Endometrium (tissue), 2 donors: ENCODE measurements around the gene KRTAP10-2.

Experiments used
- FAIRE-seq: peaks from 2 replicates; lab custom pipeline; 2012; peaks lifted over from hg19 to GRCh38; lab: Jason Lieb, UNC
- donor health status: control.
- donor health status: control.

The KRTAP10-2 gene

DNA sequence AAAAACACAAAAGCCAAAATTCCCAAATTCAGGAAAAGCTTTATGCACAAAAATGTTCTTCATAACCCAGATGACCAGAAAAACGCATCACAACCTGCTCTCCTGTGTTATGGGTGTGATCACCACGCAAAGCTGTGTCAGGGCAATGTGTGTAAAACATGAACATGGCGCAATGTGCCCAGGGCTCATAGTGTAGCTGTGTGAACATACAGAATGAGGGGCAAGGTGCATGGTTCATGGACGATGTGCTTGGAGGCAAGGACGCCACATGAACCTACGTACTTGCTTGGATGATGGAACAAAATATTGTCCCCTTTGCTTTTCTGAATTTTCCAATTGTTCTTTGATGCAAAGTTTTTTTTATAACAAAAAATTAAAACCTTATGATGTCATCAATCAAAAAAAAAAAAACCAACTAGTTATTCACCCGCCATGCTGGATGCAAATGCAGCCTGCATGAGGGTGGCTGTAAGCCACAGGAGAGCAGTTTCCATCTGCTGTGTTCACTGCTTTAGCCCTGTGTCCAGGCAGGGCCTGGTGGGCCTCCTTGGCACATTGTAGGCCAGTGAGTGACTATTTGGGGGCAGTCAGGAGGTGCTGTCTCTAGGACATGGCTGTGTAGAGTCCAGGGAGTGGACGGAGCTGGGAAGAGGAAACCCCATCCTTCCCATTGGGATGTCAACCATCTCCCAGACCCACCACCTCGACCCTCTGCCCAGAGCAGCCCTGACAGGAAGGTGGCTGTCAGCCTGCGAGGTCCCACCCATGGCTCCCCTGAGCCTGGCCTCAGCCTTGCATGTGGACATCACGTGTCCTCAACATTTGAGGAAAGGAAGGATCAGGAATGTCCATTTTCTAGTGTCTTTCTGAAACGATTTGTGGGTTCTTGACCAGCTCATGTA is 25.0 kb downstream of the KRTAP10-2 start:
- no peak for FAIRE-seq

- FAIRE-seq = no peak
These were observed 25.8 kb downstream of the KRTAP10-2 start for GRCh38 chr21:44525391-44526095.

DNA sequence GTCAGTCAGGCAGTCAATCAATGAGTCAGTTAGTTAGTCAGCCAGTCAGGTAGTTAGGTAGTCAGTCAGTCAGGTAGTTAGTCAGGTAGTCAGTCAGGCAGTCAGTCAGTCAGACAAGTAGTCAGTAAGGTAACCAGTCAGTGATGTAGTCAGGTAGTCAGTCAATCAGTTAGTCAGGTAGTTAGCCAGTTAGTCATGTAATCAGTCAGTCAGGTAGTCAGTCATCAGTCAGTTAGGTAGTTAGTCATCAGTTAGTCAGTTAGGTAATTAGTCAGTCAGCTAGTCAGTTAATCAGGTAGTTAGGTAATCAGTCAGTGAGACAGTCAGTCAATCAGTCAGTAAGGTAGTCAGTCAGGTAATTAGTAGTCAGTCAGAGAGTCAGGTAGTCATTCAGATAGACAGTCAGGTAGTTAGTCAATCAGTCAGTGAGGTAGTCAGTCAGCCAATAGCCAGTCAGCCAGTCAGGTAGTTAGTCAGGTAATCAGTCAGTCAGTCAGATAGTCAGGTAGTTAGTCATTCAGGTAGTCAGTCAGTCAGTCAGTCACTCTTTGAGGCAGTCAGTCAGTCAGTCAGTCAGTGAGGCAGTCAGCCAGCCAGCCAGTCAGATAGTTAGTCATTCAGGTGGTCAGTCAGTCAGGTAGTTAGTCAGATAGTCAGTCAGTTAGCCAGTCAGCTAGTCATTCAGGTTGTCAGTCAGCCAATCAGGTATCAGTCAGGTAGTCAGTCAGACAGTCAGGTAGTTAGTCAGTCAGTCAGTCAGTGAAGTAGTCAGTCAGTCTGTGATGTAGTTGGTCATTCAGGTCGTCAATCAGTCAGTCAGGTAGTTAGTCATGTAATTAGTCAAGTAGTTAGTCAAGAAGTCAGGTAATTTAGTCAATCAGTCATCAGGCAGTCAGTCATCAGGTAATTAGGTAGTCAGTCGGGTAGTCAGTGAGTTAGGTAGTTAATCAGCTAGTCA is 26.6 kb downstream of the KRTAP10-2 start:
- no peak for FAIRE-seq

DNA sequence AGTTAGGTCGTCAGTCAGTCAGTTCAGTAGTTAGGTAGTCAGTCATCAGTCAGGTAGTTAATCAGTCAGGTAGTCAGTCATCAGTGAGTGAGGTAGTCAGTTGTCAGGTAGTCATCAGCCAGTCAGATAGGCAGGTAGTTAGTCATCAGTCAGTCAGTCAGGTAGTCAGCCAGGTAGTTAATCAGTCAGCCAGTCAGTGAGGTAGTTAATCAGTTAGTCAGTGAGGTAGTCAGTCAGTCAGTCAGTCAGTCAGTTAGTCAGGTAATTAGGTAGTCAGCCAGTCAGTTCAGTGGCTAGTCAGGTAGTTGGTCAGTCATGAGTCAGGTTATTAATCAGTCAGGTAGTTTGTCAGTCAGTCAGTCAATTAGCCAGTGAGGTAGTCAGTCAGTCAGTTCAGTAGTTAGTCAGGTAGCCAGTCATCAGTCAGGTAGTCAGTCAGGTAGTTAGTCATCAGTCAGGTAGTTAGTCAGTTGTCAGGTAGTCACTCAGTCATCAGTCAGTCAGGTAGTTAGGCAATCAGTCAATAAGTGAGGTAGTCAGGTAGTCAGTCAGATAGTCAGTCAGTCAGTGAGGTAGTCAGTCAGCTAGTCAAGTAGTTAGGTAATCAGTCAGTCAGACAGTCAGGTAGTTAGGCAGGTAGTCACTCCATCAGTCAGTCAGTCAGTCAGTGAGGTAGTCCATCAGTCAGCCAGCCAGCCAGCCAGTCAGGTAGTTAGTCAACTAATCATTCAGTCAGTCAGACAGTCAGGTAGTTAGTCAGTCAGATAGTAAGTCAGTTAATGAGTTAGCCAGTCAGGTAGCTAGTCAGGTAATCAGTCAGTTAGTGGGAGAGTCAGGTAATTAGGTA is 27.5 kb downstream of the KRTAP10-2 start:
- FAIRE-seq = no peak

DNA sequence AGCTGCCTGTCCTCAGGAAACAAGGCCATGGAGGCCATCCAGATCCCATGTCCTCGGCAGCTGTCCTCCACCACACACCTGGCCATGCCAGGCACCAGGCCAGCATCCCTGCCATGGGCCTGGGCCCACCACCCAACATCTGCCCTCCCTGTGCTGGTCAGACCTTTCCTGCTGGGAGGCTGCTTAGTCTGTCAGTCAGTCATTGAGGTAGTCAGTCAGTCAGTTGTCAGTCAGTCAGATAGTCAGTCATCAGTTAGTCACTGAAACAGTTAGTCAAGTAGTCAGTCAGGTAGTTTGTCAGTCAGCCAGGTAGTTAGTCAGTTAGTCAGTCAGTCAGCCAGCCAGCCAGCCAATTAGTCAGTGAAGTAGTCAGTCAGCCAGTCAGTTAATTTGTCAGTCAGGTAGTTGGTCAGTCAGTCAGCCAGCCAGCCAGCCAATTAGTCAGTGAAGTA is 28.5 kb downstream of the KRTAP10-2 start:
- FAIRE-seq = no peak

GRCh38 chr21:44521928-44522752 is 29.2 kb downstream of the KRTAP10-2 start:
- FAIRE-seq = no peak

DNA sequence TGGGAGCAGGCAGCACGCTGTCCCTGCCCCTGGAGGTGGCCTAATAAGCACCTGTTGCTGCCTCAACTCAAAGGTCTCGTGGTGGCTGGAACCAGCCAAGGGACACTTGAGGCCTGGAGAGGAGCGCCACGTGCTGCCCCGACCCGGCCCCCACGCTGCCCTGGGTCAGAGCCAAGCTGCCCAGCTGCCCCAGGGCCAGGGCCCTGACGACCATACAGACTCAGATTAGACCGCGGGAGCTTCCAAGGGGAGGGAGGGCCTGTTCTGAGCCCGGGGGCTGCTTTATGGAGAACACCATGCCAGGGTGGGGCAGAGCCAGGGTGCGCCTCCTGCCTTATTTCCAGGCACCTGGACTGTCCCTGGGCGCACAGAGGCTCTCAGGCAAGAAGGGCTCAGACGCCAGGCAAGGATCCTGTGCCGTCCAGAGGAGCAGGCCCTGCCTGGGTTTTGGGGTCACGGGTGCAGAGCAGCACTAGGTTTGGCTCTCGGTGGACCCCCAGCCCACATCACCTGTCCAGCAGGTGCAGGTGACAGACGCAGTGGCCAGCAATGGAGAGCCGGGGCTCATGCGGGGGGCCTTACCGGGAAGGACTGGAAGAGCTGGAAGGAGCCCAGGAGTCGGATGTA is 29.9 kb downstream of the KRTAP10-2 start:
- FAIRE-seq = no peak

GRCh38 chr21:44520326-44521300 is 30.7 kb downstream of the KRTAP10-2 start:
- FAIRE-seq = no peak

GRCh38 chr21:44519346-44520325 is 31.7 kb downstream of the KRTAP10-2 start:
- no peak for FAIRE-seq

GRCh38 chr21:44518686-44519085 is 32.6 kb downstream of the KRTAP10-2 start:
- FAIRE-seq = no peak

GRCh38 chr21:44517175-44517899 is 34.0 kb downstream of the KRTAP10-2 start:
- no peak for FAIRE-seq

- no peak for FAIRE-seq
These were observed 34.5 kb downstream of the KRTAP10-2 start for GRCh38 chr21:44516828-44517174.

- no peak for FAIRE-seq
These were observed 35.0 kb downstream of the KRTAP10-2 start for GRCh38 chr21:44516342-44516741.

DNA sequence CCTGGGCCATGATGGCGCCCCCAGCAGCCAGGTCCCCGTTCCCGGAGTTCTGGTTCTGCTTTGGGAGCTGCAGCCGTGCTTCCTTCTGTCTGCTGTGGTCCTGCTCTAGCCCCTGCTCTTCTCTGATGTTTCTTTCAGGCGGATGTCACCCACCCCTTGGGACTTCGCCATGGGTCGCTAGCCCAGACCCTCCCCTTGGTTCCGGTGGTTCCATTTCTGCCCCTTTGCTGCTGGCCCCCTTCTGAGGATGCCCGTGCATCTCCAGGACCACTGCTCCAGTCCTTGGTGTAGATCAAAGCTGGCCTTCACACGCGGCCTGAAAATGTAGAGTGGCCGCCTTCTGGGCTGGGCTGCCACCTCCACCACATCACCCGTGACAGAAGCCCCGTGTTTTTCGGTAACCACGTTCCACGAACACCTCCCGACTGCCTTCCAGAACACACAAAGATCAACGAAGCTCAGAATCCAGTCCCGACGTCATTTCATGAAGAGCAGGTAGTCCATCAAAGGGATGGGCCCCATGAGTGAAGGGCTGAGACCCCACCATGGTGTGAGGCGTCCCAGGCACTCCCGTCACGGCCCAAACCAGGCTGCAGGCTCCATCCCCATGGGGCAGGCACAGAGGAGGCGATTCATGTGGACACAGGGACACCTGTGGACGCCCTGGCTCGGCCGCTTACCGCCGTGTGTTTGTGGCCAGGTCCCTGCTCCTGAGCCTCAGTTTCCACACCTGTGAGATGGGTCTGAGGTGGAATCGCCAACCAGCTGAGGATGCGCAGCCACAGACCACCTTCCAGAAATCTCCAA is 35.7 kb downstream of the KRTAP10-2 start:
- no peak for FAIRE-seq

DNA sequence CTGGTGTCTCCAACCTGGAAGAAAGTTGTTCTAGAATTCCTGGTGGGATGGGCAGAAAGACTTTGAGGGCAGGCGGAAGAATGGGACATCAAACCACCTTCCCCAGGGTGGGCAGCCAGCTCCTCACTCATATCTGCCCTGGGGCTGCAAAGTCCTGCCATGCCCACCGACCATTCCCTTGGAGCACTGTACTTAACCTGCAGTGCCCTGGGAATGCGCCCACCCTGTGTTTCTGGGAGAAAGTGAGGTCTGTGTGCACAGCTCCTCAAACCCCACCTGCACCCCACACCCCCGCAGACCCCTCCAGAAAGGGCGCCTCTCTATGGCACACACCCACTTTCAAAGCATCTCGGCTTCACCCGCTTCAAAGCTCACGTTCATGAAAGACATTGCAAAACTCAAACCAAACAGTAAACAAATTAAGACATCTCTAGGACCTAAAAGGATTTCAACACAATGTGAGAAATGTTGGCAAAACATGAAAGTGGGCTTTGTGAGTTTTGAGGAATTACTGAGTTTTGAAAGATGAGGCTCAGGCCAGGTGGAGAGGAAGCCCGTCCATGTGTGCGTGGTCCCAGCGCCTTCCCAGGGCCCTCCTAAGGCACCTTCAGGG is 36.5 kb downstream of the KRTAP10-2 start:
- FAIRE-seq = no peak

DNA sequence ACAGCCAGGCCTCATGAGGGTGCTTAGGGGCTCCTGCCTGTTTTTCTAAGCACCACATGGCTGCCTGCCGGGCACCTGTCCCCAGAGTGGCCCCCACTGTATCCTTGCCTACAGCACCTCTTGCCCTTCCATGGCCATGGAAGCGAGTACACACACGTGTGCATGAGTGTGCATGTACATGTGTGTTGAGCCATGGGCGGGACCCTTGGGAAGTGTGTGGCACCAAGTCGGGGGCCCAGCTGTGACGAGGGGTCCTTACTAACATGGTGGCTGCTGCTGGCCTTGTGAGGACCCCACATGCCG is 37.1 kb downstream of the KRTAP10-2 start:
- FAIRE-seq = no peak
